Endothelial cell of umbilical vein (primary cell): ENCODE results near the gene METTL1. TPM values are rescaled to one million over a fixed set of nuclear protein-coding genes. Genes with fewer than 3 reads are reported as not detected.

Experiments used
- BruUV-seq: library from RNA; stranded (reverse); fragments of 400-500 nt; replicated peaks from 2 replicates; lab custom pipeline; 2021; lab: Mats Ljungman, UMichigan
- CTCF ChIA-PET: fragments of 300-600, 350-600 bp; sonication (Branson Sonifier 250); formaldehyde crosslinking; loops from one replicate; lab custom pipeline; 2021; ENCODE audit warnings: antibody characterized with exemption, inconsistent platforms; lab: Charles Lee
- POLR2A ChIA-PET: fragments of 300-600, 350-600 bp; sonication (Branson Sonifier 250); formaldehyde crosslinking; loops from one replicate; lab custom pipeline; 2021; ENCODE audit warnings: antibody characterized with exemption, inconsistent platforms; lab: Charles Lee
- DNase-seq: peaks from one replicate; pipeline ENCODE4 v3.0.0-alpha.2; 2011; ENCODE audit warnings: low read depth, low spot score
- FAIRE-seq: peaks from 2 replicates; lab custom pipeline; 2011; peaks lifted over from hg19 to GRCh38; lab: Jason Lieb, UNC
- H2AFZ ChIP-seq: 2 replicates; pipeline ENCODE4 v1.6.0; 2012; ENCODE audit warnings: low read depth, low read length, control low read depth, inconsistent platforms
- H3K27ac ChIP-seq: 2 replicates; pipeline ENCODE4 v1.5.1; 2011; ENCODE audit warnings: low read depth, mild to moderate bottlenecking, control low read depth, low read length, moderate library complexity; ENCODE audit not compliant: insufficient read depth
- H3K27me3 ChIP-seq, 2 experiments: 2 replicates each; pipeline versions ENCODE4 v1.6.0 to v1.6.1; 2011; ENCODE audit warnings: low read length in 2 of 2, mixed read lengths in 1 of 2; ENCODE audit not compliant: control insufficient read depth in 2 of 2, insufficient read depth in 2 of 2
- H3K36me3 ChIP-seq, 2 experiments: 2 replicates in 1 of 2; 3 replicates in 1 of 2; pipeline ENCODE4 v1.5.1; 2011; ENCODE audit warnings: low read length in 2 of 2, mild to moderate bottlenecking in 1 of 2, moderate library complexity in 1 of 2; ENCODE audit not compliant: control insufficient read depth in 2 of 2, insufficient read depth in 2 of 2; ENCODE audit errors: extremely low read depth in 1 of 2
- H3K4me1 ChIP-seq: 3 replicates; pipeline ENCODE4 v1.5.1; 2011; ENCODE audit warnings: mild to moderate bottlenecking, low read length; ENCODE audit not compliant: control insufficient read depth, insufficient read depth; ENCODE audit errors: extremely low read depth
- H3K4me2 ChIP-seq: 2 replicates; pipeline ENCODE4 v1.6.1; 2011; ENCODE audit warnings: low read length, control low read depth, mixed read lengths; ENCODE audit not compliant: insufficient read depth
- H3K4me3 ChIP-seq, 3 experiments: fragments of 200-600 bp in 1 of 3; sonication (generic), shearing (Covaris generic) in 1 of 3; replicated peaks in 1 of 3; 2 replicates each; pipeline ENCODE4 v1.5.1; 2011 to 2016; ENCODE audit warnings: control low read depth in 3 of 3, low read length in 3 of 3, mild to moderate bottlenecking in 2 of 3, inconsistent platforms in 1 of 3, low read depth in 1 of 3, moderate library complexity in 1 of 3; ENCODE audit not compliant: insufficient read depth in 1 of 3
- H3K79me2 ChIP-seq: 2 replicates; pipeline ENCODE4 v1.6.0; 2012; ENCODE audit warnings: low read length, inconsistent platforms; ENCODE audit not compliant: control insufficient read depth, insufficient read depth
- H3K9ac ChIP-seq: replicated peaks from 2 replicates; pipeline ENCODE3; 2011; ENCODE audit warnings: low read length, control low read depth; ENCODE audit not compliant: insufficient read depth; ENCODE audit errors: extremely low read depth
- H3K9me1 ChIP-seq: replicated peaks from 3 replicates; pipeline ENCODE4 v1.6.0; 2011; ENCODE audit warnings: mild to moderate bottlenecking, low read length; ENCODE audit not compliant: control insufficient read depth, insufficient read depth; ENCODE audit errors: extremely low read depth
- H3K9me3 ChIP-seq: replicated peaks from 2 replicates; pipeline ENCODE4 v1.5.1; 2012; ENCODE audit warnings: low read length, inconsistent platforms; ENCODE audit not compliant: control insufficient read depth, insufficient read depth
- H4K20me1 ChIP-seq: replicated peaks from 2 replicates; pipeline ENCODE3; 2011; ENCODE audit warnings: mild to moderate bottlenecking, low read length; ENCODE audit not compliant: control insufficient read depth, insufficient read depth; ENCODE audit errors: extremely low read depth
- FOS ChIP-seq: IDR thresholded peaks from 2 replicates; pipeline ENCODE4 v1.6.1; 2011; ENCODE audit warnings: mild to moderate bottlenecking, low read length, moderate library complexity, borderline replicate concordance; ENCODE audit not compliant: insufficient read depth
- GATA2 ChIP-seq: IDR thresholded peaks from 2 replicates; pipeline ENCODE4 v1.7.0; 2011; ENCODE audit warnings: low read depth, mild to moderate bottlenecking, moderate library complexity, mixed read lengths, low read length; ENCODE audit not compliant: insufficient read length, insufficient read depth
- dilution Hi-C: fragments of 300-500 bp; cut with MboI; formaldehyde crosslinking; loops from one replicate; pipeline ENCODE4 v1.15.0; 2019; ENCODE audit warnings: low sequenced_read_pairs; ENCODE audit not compliant: extremely low pct_ligation_motif_present
- intact Hi-C: fragments of 100-400 bp; cut with micrococcal nuclease; formaldehyde crosslinking; loops from one replicate; pipeline ENCODE4 v1.10.0; 2022
- polyA plus RNA-seq, 4 experiments: library from polyadenylated mRNA; depleted of rRNA in 3 of 4; stranded (reverse) in 3 of 4; unstranded in 1 of 4; fragments of >200 nt; gene quantifications; 2 replicates each; pipeline versions ENCODE4 v1.2.1 to v1.2.3, GENCODE V29; 2011 to 2012; ENCODE audit warnings: missing spikeins in 1 of 4
- total RNA-seq: library from RNA; stranded (reverse); gene quantifications from 2 replicates; pipeline ENCODE4 v1.2.3, GENCODE V29; 2021
- TF ChIP-seq, protein P1 (sequence below), 2 donors: IDR thresholded peaks; 1 replicate in 1 of 2; 2 replicates in 1 of 2; pipeline ENCODE4 v1.5.1; 2011; ENCODE audit warnings: low read length in 2 of 2, mild to moderate bottlenecking in 2 of 2, moderate library complexity in 2 of 2, control low read depth in 1 of 2, inconsistent platforms in 1 of 2, low read depth in 1 of 2; ENCODE audit not compliant: insufficient read depth in 1 of 2; ENCODE audit errors: extremely low read depth in 1 of 2

METTL1 gene
- total and polyA plus RNA-seq, 2 donors (not counting 3 experiments of a cell fraction or from before 2014, with no cell fraction given): 23.6 to 24.3 TPM

DNA sequence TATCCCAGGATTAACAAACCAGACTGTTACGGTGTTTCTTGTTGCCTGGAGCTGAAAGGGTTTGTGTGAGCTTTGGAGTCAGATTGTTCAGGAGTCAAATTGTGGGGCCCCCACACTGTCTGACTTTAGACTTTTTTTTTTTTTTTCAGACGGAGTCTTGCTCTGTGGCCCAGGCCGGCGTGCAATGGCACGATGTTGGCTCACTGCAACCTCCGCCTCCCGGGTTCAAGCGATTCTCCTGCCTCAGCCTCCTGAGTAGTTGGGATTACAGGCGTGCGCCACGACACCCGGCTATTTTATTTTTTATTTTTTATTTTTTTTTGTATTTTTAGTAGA is 11.5 kb upstream of the METTL1 start:
- Histone ChIP-seq H3K4me1 (peaks cover 7% of the 10 kb centered on the region), H3K4me2 (peak overlapping the region; percentile 70), H3K9me3 (no peaks in the 10 kb centered on the region), H3K9ac (peak overlapping the region; percentile 59), H2AFZ (no peak overlapping the region), H4K20me1 (no peaks in the 10 kb centered on the region), H3K36me3 (peaks cover 8 to 10% of the 10 kb centered on the region in 2 experiments), H3K27me3 (no peaks in the 10 kb centered on the region), H3K27ac (peak overlapping the region; percentile 1), H3K4me3 (peak overlapping the region; percentile 40 to 63 (median 52)), H3K9me1 (no peaks in the 10 kb centered on the region), H3K79me2 (peaks cover 14% of the 10 kb centered on the region)
- FAIRE-seq (no peak), DNase-seq (no peak)
- ChIA-PET CTCF (interaction anchor here (0.8 to 3.2 kb wide), 20 partner anchors 9 to 200 kb away, joined by 3 to 15 read pairs (median 4); partner anchors contain the start of genes CYP27B1, EEF1AKMT3 and METTL1), POLR2A (interaction anchor here (1.0 kb wide), 1 partner anchor 11 kb away, joined by 4 read pairs; the partner anchor contains the start of genes EEF1AKMT3 and METTL1)
- TF ChIP-seq, protein P1, sequence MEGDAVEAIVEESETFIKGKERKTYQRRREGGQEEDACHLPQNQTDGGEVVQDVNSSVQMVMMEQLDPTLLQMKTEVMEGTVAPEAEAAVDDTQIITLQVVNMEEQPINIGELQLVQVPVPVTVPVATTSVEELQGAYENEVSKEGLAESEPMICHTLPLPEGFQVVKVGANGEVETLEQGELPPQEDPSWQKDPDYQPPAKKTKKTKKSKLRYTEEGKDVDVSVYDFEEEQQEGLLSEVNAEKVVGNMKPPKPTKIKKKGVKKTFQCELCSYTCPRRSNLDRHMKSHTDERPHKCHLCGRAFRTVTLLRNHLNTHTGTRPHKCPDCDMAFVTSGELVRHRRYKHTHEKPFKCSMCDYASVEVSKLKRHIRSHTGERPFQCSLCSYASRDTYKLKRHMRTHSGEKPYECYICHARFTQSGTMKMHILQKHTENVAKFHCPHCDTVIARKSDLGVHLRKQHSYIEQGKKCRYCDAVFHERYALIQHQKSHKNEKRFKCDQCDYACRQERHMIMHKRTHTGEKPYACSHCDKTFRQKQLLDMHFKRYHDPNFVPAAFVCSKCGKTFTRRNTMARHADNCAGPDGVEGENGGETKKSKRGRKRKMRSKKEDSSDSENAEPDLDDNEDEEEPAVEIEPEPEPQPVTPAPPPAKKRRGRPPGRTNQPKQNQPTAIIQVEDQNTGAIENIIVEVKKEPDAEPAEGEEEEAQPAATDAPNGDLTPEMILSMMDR (IDR thresholded peaks at IDR 0.05; ENCODE audit: extremely low read depth in 1 of 2, insufficient read depth in 1 of 2, low read depth in 1 of 2, low read length in 2 of 2): no peak
- TF ChIP-seq FOS (no peak), GATA2 (no peak)
- intact Hi-C loops (loop anchor here (1.0 to 2.0 kb wide), 2 partner anchors 14 to 47 kb away; no protein-coding TSS in a partner anchor), dilution Hi-C loops (no loop called here)
- BruUV-seq: no TSS peak
